H1 (cell line): ENCODE measurements around the gene PSMD9.

Source experiments
- BCL11A ChIP-seq, 2 experiments: IDR thresholded peaks; one replicate each; pipeline ENCODE4 v1.6.1; 2011; ENCODE audit warnings: low read depth in 2 of 2, low read length in 2 of 2, mild to moderate bottlenecking in 2 of 2
- CREB1 ChIP-seq: IDR thresholded peaks from 2 replicates; pipeline ENCODE4 v1.6.1; 2012; ENCODE audit warnings: inconsistent platforms
- EZH2 ChIP-seq: fragments of 200-600 bp; sonication (generic); IDR thresholded peaks from 2 replicates; pipeline ENCODE4 v1.7.1; 2012; ENCODE audit warnings: low read depth, mild to moderate bottlenecking, moderate library complexity, low read length, inconsistent platforms; ENCODE audit not compliant: severe bottlenecking
- GTF2F1 ChIP-seq: IDR thresholded peaks from 2 replicates; pipeline ENCODE4 v1.6.1; 2012; ENCODE audit warnings: low read depth, low read length, improper control_type of control experiment, borderline replicate concordance
- JUN ChIP-seq: IDR thresholded peaks from 2 replicates; pipeline ENCODE4 v1.6.1; 2011; ENCODE audit warnings: low read depth, mild to moderate bottlenecking, improper control_type of control experiment, low read length
- KDM1A ChIP-seq: fragments of 200-600, 300-600 bp; sonication (generic); IDR thresholded peaks from 2 replicates; pipeline ENCODE4 v1.7.1; 2016; ENCODE audit warnings: mild to moderate bottlenecking, low read length, borderline replicate concordance
- KDM4A ChIP-seq: IDR thresholded peaks from one replicate; pipeline ENCODE4 v1.7.1; 2012; ENCODE audit warnings: low read depth, mild to moderate bottlenecking, moderate library complexity, low read length, inconsistent platforms; ENCODE audit not compliant: severe bottlenecking
- POLR2A ChIP-seq, 2 experiments: IDR thresholded peaks; 1 replicate in 1 of 2; 2 replicates in 1 of 2; pipeline ENCODE4 v1.6.1; 2011; ENCODE audit warnings: low read depth in 2 of 2, low read length in 2 of 2, mild to moderate bottlenecking in 2 of 2; ENCODE audit errors: control extremely low read depth in 1 of 2
- RAD21 ChIP-seq, 2 experiments: IDR thresholded peaks in 1 of 2; conservative IDR thresholded peaks in 1 of 2; 2 replicates each; pipeline ENCODE4 v1.6.1; 2011; ENCODE audit warnings: low read depth in 2 of 2, low read length in 2 of 2, improper control_type of control experiment in 1 of 2, inconsistent platforms in 1 of 2, mild to moderate bottlenecking in 1 of 2, moderate library complexity in 1 of 2
- TF ChIP-seq, protein P1 (sequence below), 3 experiments: IDR thresholded peaks; 1 replicate in 2 of 3; 2 replicates in 1 of 3; pipeline versions ENCODE4 v1.5.1 to v1.6.1; 2011; ENCODE audit warnings: low read length in 3 of 3, mild to moderate bottlenecking in 3 of 3, inconsistent platforms in 2 of 3, low read depth in 1 of 3, moderate library complexity in 1 of 3; ENCODE audit not compliant: insufficient read depth in 1 of 3; ENCODE audit errors: control extremely low read depth in 1 of 3
- TF ChIP-seq, protein P2 (sequence below): IDR thresholded peaks from 2 replicates; pipeline ENCODE4 v1.6.1; 2011; ENCODE audit warnings: low read depth, mild to moderate bottlenecking, low read length; ENCODE audit not compliant: insufficient read depth

DNA sequence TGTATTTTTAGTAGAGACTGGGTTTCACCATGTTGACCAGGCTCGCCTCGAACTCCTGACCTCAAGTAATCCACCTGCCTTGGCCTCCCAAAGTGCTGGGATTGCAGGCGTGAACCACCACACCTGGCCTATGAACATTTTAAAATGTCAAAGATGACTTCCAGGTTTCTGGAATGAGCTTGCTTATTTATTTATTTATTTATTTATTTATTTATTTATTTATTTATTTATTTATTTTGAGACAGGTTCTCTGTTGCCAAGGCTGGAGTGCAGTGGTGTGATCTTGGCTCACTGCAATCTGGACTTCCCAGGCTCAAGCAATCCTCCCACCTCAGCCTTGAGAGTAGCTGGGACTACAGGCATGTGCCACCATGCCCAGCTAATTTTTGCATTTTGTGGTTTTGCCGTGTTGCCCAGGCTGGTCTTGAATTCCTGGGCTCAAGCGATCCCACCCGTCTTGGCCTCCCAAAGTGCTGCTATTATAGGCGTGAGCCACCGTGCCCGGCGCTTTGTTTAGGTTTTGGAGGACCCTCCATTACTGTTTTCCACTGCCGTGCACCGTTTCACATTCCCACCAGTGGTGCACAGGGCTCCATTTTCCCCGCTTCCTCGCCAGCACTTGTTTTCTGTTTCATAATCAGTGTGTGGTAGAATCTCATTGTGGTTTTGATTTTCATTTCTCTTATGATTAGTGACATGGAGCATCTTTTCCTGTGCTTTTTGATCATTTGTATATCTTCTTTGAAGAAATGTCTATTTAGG, 23.4 kb downstream of the PSMD9 start:
- TF ChIP-seq, protein P1, sequence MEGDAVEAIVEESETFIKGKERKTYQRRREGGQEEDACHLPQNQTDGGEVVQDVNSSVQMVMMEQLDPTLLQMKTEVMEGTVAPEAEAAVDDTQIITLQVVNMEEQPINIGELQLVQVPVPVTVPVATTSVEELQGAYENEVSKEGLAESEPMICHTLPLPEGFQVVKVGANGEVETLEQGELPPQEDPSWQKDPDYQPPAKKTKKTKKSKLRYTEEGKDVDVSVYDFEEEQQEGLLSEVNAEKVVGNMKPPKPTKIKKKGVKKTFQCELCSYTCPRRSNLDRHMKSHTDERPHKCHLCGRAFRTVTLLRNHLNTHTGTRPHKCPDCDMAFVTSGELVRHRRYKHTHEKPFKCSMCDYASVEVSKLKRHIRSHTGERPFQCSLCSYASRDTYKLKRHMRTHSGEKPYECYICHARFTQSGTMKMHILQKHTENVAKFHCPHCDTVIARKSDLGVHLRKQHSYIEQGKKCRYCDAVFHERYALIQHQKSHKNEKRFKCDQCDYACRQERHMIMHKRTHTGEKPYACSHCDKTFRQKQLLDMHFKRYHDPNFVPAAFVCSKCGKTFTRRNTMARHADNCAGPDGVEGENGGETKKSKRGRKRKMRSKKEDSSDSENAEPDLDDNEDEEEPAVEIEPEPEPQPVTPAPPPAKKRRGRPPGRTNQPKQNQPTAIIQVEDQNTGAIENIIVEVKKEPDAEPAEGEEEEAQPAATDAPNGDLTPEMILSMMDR (IDR thresholded peaks at IDR 0.05; ENCODE audit: control extremely low read depth in 1 of 3, insufficient read depth in 1 of 3, low read depth in 1 of 3, low read length in 3 of 3), result no peak
- TF ChIP-seq, protein P2, sequence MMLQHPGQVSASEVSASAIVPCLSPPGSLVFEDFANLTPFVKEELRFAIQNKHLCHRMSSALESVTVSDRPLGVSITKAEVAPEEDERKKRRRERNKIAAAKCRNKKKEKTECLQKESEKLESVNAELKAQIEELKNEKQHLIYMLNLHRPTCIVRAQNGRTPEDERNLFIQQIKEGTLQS, result no peak
- no peak for TF ChIP-seq KDM4A
- TF ChIP-seq KDM1A, result no peak
- no peak for TF ChIP-seq EZH2
- no peak for TF ChIP-seq RAD21 (IDR thresholded peaks at IDR 0.05 in 1 of 2, conservative IDR thresholded peaks at IDR 0.05 in 1 of 2; ENCODE audit: low read depth in 2 of 2, low read length in 2 of 2)
- no peak for TF ChIP-seq BCL11A (IDR thresholded peaks at IDR 0.05; ENCODE audit: low read depth in 2 of 2, low read length in 2 of 2)
- TF ChIP-seq JUN, result no peak
- no peak for TF ChIP-seq GTF2F1
- no peak for TF ChIP-seq CREB1
- no peak for TF ChIP-seq POLR2A (IDR thresholded peaks at IDR 0.05; ENCODE audit: control extremely low read depth in 1 of 2, low read depth in 2 of 2, low read length in 2 of 2)
